Measurements from ENCODE around the gene UIMC1. TPM values are rescaled to one million over a fixed set of nuclear protein-coding genes. Genes with fewer than 3 reads are reported as not detected.
A peak's percentile ranks its signal among the peaks of the same experiment; 100 is the strongest.

The UIMC1 gene
- total and polyA plus RNA-seq, 2 of the 13 experiments (the other 11 are each of a cell fraction or from before 2014, with no cell fraction given) = 18.9 to 32.7 TPM

GRCh38 chr5:177022386-177023302 is 16.1 kb upstream of the UIMC1 start, which contains the start of gene ZNF346 (continued):
- TF ChIP-seq GMEB1 (CRISPR knock-in tag; IDR thresholded peaks at IDR 0.05; ENCODE audit: borderline replicate concordance) = peak; percentile 50; the same call in 1 of the 2 replicates
- TF ChIP-seq JARID2 (CRISPR knock-in tag; IDR thresholded peaks at IDR 0.05; ENCODE audit: insufficient replicate concordance) = no peak
- no peak for TF ChIP-seq MAFG (CRISPR knock-in tag; IDR thresholded peaks at IDR 0.05)
- TF ChIP-seq PTBP1 (IDR thresholded peaks at IDR 0.05; ENCODE audit: low read depth, low read length, poor library complexity, severe bottlenecking) = no peak
- no peak for TF ChIP-seq ZC3H4 (CRISPR knock-in tag; IDR thresholded peaks at IDR 0.05; ENCODE audit: borderline replicate concordance)
- TF ChIP-seq E2F5 (CRISPR knock-in tag; conservative IDR thresholded peaks at IDR 0.05) = peak; percentile 64; the same call in 1 of the 2 replicates
- peak; percentile 92 for TF ChIP-seq POLR2G (IDR thresholded peaks at IDR 0.05; ENCODE audit: low read depth, low read length)
- TF ChIP-seq ZBTB7A (CRISPR knock-in tag; IDR thresholded peaks at IDR 0.05) = peak; percentile 83; the same call in 1 of the 2 replicates
- TF ChIP-seq AGO2 (optimal IDR thresholded peaks at IDR 0.05; ENCODE audit: low read depth, low read length) = peak; percentile 59
- no peak; the same call in 1 of the 2 replicates for TF ChIP-seq IRX3 (CRISPR knock-in tag; IDR thresholded peaks at IDR 0.05; ENCODE audit: borderline replicate concordance, low read depth)
- no peak for TF ChIP-seq ZNF235 (CRISPR knock-in tag; IDR thresholded peaks at IDR 0.05; ENCODE audit: borderline replicate concordance)
- no peak for TF ChIP-seq ZNF20 (CRISPR knock-in tag; IDR thresholded peaks at IDR 0.05)
- no peak; the same call in 1 of the 2 replicates for TF ChIP-seq ZNF703 (CRISPR knock-in tag; IDR thresholded peaks at IDR 0.05; ENCODE audit: borderline replicate concordance)
- TF ChIP-seq ZBTB20 (CRISPR knock-in tag; IDR thresholded peaks at IDR 0.05; ENCODE audit: borderline replicate concordance, low read depth) = no peak
- TF ChIP-seq TMF1 (CRISPR knock-in tag; IDR thresholded peaks at IDR 0.05; ENCODE audit: low read depth) = peak; percentile 65; the same call in 1 of the 2 replicates
- no peak for TF ChIP-seq ESRRA (CRISPR knock-in tag; IDR thresholded peaks at IDR 0.05; ENCODE audit: low read depth)
- TF ChIP-seq ZNF441 (CRISPR knock-in tag; IDR thresholded peaks at IDR 0.05; ENCODE audit: borderline replicate concordance) = peak; percentile 58; the same call in 1 of the 2 replicates
- no peak for TF ChIP-seq ZNF672 (CRISPR knock-in tag; IDR thresholded peaks at IDR 0.05)
- TF ChIP-seq ZSCAN21 (CRISPR knock-in tag; IDR thresholded peaks at IDR 0.05; ENCODE audit: borderline replicate concordance) = peak; percentile 38; the same call in 1 of the 2 replicates
- no peak; the same call in 1 of the 2 replicates for TF ChIP-seq ARHGAP35 (CRISPR knock-in tag; IDR thresholded peaks at IDR 0.05; ENCODE audit: borderline replicate concordance)
- no peak for TF ChIP-seq ZBTB33 (CRISPR knock-in tag; IDR thresholded peaks at IDR 0.05)
- TF ChIP-seq ZSCAN25 (CRISPR knock-in tag; IDR thresholded peaks at IDR 0.05) = no peak
